HUDEP-2 (cell line): ENCODE measurements around the gene TNFAIP3.
"Not testable (repeated sequence)": the region's sequence is repeated elsewhere in the genome, so short reads cannot be mapped to it uniquely, and the experiment has no call there.

Source experiments
- DNase-seq, 76 experiments: peaks; one replicate each; lab custom pipeline; 2025; ENCODE audit not compliant: unreplicated experiment in 76 of 76; lab: John Stamatoyannopoulos, UW

Gene TNFAIP3

DNA sequence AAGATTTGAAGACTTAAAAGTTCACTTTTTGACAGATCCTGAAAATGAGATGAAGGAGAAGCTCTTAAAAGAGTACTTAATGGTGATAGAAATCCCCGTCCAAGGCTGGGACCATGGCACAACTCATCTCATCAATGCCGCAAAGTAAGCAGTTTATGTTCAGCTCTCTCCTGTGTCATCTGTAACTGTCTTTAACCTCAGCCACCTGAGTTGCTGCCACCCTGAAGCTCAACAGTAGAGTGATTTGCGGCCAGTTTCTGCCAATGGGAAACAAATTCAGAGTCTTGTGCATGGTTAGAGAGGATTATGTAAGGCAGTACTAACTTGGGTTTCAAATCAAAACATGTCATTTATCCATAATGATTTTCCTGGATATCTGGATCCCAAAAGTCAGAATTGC, 10.1 kb downstream of the TNFAIP3 start:
- DNase-seq: no peak

DNA sequence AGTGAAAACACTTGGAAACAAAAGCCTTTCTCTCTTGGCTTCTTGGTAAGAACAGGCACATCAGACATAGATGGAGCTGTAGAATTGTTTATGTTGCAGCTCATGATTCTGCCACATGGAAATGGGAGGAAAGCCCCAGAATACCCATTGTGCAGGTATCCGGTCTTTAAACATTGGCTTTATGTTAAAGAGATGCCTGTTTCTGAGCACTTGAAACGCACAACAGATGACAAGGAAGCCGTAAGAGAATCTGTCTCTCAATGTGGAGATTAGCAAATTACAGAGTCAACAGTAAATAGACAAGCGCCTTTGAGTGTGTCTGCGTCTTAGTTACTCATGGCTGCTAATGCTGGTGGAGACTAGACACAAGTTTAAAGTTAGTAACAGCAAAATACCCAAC, 10.5 kb downstream of the TNFAIP3 start:
- no peak for DNase-seq

DNA sequence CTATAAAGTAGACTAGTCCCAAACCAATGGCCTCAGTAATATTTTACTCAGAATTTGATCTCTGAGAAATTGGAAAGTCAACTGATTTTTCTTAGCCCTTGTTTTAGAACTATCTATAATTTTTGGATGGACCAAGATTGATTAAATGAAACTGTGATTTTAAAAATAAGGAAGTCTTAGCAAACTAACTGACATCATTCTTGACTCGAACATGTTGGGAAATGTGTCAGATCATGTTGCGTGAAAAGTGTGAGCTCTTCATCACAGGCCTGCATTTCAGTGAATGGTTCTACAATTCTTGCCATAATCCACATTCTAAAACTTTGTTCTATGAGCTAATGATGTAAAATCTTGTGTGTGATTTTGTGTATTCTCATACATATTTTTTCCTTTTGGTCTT, 11.0 kb downstream of the TNFAIP3 start:
- no peak for DNase-seq

DNA sequence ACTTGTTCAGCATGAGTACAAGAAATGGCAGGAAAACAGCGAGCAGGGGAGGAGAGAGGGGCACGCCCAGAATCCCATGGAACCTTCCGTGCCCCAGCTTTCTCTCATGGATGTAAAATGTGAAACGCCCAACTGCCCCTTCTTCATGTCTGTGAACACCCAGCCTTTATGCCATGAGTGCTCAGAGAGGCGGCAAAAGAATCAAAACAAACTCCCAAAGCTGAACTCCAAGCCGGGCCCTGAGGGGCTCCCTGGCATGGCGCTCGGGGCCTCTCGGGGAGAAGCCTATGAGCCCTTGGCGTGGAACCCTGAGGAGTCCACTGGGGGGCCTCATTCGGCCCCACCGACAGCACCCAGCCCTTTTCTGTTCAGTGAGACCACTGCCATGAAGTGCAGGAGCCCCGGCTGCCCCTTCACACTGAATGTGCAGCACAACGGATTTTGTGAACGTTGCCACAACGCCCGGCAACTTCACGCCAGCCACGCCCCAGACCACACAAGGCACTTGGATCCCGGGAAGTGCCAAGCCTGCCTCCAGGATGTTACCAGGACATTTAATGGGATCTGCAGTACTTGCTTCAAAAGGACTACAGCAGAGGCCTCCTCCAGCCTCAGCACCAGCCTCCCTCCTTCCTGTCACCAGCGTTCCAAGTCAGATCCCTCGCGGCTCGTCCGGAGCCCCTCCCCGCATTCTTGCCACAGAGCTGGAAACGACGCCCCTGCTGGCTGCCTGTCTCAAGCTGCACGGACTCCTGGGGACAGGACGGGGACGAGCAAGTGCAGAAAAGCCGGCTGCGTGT, 11.6 kb downstream of the TNFAIP3 start:
- no peak for DNase-seq

DNA sequence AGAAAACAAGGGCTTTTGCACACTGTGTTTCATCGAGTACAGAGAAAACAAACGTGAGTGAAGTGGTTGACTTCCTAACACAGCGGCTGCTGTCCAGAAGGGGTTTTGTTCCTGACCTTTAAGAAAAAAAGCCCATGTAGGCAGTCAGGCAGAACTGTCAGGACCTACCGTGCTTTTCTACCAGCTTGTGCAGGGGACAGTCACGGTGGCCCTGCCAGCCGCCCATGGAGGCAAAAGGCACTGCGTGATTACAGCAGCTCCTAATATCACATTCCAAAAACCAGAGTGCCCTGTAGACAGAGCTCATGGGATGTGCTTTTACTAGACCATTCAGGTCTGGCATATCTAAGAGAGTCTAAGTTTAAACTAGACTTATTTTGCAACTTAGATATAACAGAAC, 12.2 kb downstream of the TNFAIP3 start:
- no peak for DNase-seq

DNA sequence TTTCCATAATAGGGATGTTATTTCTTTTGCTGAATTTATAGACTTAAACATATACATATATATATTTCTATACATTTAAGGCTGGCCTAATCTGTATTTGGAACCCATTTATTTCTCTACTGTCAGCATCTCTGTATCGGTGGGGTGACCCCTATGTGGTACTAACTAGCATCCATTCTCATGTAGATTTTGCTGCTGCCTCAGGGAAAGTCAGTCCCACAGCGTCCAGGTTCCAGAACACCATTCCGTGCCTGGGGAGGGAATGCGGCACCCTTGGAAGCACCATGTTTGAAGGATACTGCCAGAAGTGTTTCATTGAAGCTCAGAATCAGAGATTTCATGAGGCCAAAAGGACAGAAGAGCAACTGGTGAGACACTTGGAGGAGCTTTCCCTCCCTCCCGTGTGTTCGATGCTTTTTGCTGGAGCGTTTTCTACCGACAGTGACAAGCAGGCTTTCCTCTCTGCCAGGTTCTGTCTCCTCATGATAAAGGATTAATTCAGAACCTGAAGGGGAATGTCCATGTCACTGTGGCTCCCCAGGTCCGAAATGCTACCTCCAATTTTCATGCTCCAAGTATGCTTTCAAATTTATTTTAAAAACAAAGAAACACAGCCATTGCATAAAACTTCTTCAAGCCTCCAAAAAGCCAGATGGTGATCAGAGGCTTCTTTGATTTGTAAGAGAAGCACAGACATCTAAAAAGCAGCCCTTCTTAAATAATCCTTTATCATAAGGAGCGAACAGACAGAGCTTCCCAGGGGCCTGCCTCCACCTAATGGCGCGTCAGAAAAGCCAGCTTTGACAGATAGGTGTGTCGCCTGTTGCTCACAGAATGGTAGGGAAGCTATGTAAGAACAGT, 13.1 kb downstream of the TNFAIP3 start:
- no peak for DNase-seq

DNA sequence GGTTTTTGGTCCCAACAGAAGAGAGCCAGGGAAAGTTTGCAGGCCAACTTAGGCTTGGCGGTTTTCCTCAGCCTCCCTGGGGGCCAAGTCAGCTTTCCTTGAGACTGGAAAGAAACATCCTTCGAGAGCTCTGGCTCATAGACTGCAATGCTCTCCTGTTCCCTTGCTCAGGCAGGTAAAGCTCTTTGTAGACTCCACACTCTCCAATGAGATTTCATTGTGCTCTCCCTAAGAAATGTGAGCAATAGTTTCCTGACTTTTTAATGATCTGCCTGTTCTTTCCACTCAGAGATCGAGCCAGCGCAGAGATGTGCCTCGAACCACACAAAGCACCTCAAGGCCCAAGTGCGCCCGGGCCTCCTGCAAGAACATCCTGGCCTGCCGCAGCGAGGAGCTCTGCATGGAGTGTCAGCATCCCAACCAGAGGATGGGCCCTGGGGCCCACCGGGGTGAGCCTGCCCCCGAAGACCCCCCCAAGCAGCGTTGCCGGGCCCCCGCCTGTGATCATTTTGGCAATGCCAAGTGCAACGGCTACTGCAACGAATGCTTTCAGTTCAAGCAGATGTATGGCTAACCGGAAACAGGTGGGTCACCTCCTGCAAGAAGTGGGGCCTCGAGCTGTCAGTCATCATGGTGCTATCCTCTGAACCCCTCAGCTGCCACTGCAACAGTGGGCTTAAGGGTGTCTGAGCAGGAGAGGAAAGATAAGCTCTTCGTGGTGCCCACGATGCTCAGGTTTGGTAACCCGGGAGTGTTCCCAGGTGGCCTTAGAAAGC, 13.9 kb downstream of the TNFAIP3 start:
- no peak for DNase-seq

DNA sequence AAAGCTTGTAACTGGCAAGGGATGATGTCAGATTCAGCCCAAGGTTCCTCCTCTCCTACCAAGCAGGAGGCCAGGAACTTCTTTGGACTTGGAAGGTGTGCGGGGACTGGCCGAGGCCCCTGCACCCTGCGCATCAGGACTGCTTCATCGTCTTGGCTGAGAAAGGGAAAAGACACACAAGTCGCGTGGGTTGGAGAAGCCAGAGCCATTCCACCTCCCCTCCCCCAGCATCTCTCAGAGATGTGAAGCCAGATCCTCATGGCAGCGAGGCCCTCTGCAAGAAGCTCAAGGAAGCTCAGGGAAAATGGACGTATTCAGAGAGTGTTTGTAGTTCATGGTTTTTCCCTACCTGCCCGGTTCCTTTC, 14.4 kb downstream of the TNFAIP3 start:
- DNase-seq: no peak

DNA sequence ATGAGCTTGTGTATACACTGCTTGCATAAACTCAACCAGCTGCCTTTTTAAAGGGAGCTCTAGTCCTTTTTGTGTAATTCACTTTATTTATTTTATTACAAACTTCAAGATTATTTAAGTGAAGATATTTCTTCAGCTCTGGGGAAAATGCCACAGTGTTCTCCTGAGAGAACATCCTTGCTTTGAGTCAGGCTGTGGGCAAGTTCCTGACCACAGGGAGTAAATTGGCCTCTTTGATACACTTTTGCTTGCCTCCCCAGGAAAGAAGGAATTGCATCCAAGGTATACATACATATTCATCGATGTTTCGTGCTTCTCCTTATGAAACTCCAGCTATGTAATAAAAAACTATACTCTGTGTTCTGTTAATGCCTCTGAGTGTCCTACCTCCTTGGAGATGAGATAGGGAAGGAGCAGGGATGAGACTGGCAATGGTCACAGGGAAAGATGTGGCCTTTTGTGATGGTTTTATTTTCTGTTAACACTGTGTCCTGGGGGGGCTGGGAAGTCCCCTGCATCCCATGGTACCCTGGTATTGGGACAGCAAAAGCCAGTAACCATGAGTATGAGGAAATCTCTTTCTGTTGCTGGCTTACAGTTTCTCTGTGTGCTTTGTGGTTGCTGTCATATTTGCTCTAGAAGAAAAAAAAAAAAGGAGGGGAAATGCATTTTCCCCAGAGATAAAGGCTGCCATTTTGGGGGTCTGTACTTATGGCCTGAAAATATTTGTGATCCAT, 15.3 kb downstream of the TNFAIP3 start:
- no peak for DNase-seq

DNA sequence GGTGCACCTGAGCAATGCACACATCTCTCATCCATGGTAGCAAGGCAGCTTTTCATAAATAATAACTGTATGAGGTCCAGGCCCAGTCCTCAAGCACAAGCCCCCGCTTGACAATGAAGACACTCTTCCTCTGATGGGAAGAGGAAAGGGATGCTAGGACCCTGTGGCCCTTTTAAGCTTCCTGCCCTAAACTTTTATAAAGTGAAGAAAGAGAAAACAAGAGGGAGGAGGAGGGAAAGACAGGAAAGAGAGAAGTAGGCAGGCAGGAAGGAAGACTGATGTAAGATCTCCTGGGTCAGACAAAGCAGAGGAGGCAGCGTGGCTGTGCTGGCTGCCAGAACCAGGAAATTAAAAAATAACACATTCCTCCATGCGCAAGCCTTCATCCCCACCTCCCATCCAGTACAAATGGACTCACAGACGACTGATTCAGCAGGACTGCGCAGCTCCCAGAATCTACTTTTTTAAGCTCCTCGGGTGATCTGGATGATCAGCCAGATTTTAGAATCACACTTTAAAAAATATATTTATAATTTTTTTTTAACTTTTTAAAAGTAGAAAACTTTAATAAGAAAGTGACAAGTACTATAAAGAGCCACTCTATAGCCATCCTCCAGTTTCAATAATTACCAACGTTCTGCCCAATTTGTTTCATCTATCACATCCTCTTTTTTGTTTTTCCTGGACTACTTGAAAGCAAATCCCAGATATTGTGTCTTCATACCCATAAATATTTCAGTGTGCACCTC, 16.5 kb downstream of the TNFAIP3 start:
- no peak for DNase-seq

DNA sequence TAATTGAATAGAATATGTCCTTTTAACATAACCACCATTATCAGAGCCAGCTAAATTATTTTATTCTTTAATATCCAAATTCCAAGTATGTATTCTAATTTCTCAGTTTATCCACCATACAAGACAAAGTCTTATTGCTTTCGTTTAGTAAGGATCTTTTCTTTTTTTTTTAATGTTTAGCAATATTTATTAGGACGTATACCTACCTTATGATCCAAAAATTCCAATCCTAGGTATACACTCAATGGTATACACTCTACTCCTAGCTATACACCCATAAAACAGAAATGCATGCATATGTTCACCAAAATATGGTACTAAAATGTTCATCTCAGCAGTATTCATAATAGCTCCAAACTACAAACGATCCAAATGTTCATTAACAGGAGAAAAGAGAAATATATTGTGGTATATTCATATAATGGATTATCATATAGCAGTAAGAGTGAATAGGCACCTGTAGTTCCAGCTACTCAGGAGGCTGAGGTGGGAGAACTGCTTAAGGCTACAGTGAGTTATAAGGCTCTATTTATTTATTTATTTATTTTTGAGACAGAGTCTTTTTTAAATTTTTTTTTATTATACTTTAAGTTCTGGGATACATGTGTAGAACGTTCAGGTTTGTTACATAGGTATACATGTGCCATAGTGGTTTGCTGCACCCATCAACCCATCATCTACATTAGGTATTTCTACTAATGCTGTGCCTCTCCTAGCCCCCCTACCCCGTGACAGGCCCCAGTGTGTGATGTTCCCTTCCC, 17.3 kb downstream of the TNFAIP3 start:
- DNase-seq: no peak

DNA sequence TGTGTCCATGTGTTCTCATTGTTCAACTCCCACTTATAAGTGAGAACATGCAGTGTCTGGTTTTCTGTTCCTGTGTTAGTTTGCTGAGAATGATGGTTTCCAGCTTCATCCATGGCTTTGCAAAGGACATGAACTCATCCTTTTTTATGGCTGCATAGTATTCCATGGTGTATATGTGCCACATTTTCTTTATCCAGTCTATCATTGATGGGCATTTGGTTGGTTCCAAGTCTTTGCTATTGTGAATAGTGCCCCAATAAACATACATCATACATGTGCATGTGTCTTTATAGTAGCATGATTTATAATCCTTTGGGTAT, 17.8 kb downstream of the TNFAIP3 start:
- DNase-seq: not testable (repeated sequence)

DNA sequence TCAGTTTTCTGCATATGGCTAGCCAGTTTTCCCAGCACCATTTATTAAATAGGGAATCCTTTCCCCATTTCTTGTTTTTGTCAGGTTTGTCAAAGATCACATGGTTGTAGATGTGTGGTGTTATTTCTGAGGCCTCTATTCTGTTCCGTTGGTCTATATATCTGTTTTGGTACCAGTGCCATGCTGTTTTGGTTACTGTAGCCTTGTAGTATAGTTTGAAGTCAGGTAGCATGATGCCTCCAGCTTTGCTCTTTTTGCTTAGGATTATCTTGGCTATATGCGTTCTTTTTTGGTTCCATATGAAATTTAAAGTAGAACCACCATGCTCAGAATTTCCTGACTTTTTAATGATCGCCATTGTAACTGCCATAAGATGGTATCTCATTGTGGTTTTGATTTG, 19.2 kb downstream of the TNFAIP3 start:
- DNase-seq: not testable (repeated sequence)

DNA sequence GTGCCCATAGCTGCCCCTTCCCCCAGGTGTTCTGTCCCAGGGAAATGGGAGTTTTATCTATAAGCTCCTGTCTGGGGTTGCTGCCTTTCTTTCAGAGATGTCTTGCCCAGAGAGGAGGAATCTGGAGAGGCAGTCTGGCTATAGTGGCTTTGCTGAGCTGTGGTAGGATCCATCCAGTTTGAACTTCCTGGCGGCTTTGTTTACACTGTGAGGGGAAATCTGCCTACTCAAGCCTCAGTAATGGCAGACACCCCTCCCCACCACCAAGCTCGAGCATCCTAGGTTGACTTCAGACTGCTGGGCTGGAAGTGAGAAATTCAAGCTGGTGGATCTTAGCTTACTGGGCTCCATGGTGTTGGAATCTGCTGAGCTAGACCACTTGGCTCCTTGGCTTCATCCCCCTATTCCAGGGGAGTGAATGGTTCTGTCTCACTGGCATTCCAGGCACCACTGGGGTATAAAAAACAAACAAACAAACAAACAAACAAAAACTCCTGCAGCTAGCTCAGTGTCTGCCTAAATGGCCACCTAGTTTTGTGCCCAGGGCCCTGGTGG, 24.0 kb downstream of the TNFAIP3 start:
- no peak for DNase-seq

DNA sequence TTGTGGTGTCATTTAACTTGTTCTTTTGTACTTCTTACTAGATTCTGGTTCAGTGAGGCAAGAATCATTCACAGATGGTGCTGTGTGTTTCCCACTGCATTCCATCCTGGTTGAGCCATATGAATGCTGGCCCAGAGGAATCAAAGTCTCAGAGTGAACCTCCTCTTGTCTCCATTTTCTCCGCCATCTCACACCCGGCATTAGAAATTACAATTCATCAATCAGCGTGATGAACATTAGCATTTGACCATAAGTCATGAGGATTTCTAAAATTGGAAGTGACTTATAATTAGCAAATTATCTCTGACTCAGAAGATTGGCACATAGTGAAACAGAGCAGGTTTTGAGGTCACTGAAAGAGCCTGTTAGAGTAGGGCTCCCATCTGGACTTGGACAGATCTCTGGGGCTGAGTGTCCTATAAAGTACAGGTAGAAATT, 25.2 kb downstream of the TNFAIP3 start:
- no peak for DNase-seq

DNA sequence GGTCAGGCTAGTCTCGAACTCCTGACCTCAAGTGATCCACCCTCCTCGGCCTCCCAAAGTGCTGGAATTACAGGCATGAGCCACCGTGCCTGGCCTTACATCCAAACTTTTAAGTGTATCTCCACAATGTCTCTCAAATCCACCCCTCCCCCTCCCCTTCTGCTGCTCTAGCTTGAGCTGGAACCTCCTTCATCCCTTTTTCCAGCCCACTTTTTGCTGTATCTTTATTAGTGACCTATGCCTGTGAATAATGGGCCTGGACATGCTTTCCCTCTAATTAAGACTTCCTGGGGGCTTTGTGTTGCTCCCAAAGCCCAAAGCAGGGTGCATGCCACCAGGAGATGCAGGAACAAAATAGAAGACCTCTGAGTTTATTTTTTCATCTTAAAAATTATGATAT, 26.1 kb downstream of the TNFAIP3 start:
- DNase-seq: no peak

DNA sequence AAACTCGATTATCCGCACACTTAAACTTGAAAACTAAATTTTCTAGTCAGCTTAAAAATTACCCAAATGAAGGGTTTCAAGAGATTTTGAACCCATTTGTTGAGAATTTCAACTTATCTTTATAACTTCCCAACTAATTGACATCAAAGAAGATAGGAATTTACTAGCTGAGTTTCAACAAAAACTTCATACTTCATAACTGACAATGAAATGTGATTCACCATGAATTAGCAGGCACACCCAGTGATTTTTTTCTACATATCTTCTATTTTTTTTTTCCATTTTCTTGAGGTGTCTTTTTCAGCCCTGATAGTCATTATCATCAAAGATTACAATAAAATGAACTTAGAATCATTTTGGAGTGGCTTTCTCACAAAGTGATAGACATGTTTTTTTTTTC, 26.7 kb downstream of the TNFAIP3 start:
- no peak for DNase-seq

DNA sequence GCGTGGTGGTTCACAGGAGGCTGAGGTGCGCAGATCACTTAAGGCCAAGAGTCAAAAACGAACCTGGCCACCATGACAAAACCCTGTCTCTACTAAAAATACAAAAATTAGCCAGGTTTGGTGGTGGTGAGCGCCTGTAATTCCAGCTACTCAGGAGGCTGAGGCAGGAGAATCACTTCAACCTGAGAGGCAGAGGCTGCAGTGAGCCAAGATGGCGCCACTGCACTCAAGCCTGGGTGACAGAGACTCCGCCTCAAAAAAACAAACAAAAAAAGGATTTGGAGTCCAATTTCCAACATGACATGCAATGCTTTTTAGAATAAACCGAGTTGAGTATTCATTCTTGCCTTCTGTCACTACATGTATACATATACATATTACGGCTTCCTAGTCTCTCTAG, 27.3 kb downstream of the TNFAIP3 start:
- not testable (repeated sequence) for DNase-seq

DNA sequence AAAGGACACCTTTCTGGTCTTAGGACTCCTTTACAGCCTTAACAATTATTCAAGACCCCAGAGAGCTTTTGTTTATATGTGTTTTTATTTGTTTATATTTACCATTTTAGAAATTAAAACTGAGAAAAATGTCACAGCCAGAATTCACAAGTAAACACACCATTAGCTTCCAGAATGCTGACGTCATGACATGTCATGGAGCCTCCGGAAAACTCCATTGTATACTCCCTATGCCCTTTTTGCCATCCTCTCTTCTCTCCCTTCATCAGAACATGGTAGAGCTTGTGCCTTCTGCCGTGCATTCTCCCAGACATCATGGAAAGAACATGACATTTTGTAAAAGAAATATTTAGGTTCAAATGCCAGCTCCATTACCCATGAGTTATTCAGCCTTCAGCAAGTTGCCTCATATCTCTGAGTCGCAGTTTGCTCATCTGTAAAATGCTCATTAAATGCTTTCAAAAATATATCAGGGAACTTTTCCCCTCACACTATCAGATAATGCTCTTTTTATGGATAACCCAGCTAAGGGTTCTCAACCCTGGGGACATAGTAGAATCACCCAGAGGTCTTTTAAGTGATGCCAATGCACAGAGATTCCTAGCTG, 27.8 kb downstream of the TNFAIP3 start:
- no peak for DNase-seq
